SK-N-MC (cell line): Measurements from ENCODE around the gene PLA2G15.

ENCODE experiments used
- DNase-seq: peaks from one replicate; pipeline ENCODE4 v3.0.0-alpha.2; 2011; ENCODE audit warnings: low read depth, low spot score
- H3K27ac ChIP-seq: fragments of 200-600 bp; sonication (generic); 2 replicates; pipeline ENCODE4 v1.5.1; 2016; ENCODE audit warnings: mixed run types
- H3K36me3 ChIP-seq: fragments of 200-600 bp; sonication (generic); 2 replicates; pipeline ENCODE4 v1.6.1; 2017; ENCODE audit warnings: antibody characterized with exemption, low read length, mixed read lengths; ENCODE audit not compliant: insufficient read depth
- H3K4me3 ChIP-seq: fragments of 200-600 bp; sonication (generic); 2 replicates; pipeline ENCODE4 v1.5.1; 2016
- H3K9ac ChIP-seq: fragments of 200-600 bp; sonication (generic); 2 replicates; pipeline ENCODE4 v1.8.0; 2017; ENCODE audit warnings: mixed run types, mixed read lengths; ENCODE audit not compliant: insufficient read length
- H3K9me3 ChIP-seq: fragments of 200-600 bp; sonication (generic); 2 replicates; pipeline ENCODE4 v1.6.1; 2017; ENCODE audit warnings: low read depth, mild to moderate bottlenecking, antibody characterized with exemption, low read length, moderate library complexity, mixed read lengths
- EZH2 ChIP-seq: fragments of 200-600 bp; sonication (generic); IDR thresholded peaks from one replicate; pipeline ENCODE4 v1.6.1; 2017; ENCODE audit warnings: antibody characterized with exemption
- FOXP2 ChIP-seq: optimal IDR thresholded peaks from 2 replicates; pipeline ENCODE3; 2011; ENCODE audit warnings: mild to moderate bottlenecking, moderate library complexity; ENCODE audit not compliant: insufficient read depth; ENCODE audit errors: extremely low read length, control extremely low read depth
- POLR2AphosphoS5 ChIP-seq: IDR thresholded peaks from 2 replicates; pipeline ENCODE4 v1.6.1; 2012; ENCODE audit warnings: mild to moderate bottlenecking, low read depth, low read length, borderline replicate concordance

PLA2G15 gene

GRCh38 chr16:68279726-68280558, 34.8 kb downstream of the PLA2G15 start:
- Histone ChIP-seq H3K36me3 (no peaks in the 10 kb centered on the region; the same call in 1 of the 2 replicates), H3K27ac (no peak overlapping the region), H3K4me3 (no peak overlapping the region), H3K9me3 (no peaks in the 10 kb centered on the region), H3K9ac (no peak overlapping the region)
- TF ChIP-seq FOXP2 (no peak), POLR2AphosphoS5 (no peak), EZH2 (no peak)
- no peak for DNase-seq

GRCh38 chr16:68281368-68282063, 36.3 kb downstream of the PLA2G15 start:
- H3K36me3 ChIP-seq, result no peaks in the 10 kb centered on the region
- no peak for DNase-seq
- H3K27ac ChIP-seq, result no peak overlapping the region
- TF ChIP-seq POLR2AphosphoS5, result no peak
- H3K9ac ChIP-seq, result no peak overlapping the region
- H3K4me3 ChIP-seq, result no peak overlapping the region
- no peaks in the 10 kb centered on the region for H3K9me3 ChIP-seq

- Histone ChIP-seq H3K27ac (no peak overlapping the region), H3K9me3 (no peaks in the 10 kb centered on the region), H3K4me3 (no peak overlapping the region), H3K36me3 (no peaks in the 10 kb centered on the region), H3K9ac (no peak overlapping the region)
- no peak for DNase-seq
- TF ChIP-seq POLR2AphosphoS5, result no peak
- TF ChIP-seq FOXP2, result no peak
Observed at GRCh38 chr16:68282064-68282452, 36.9 kb downstream of the PLA2G15 start.

GRCh38 chr16:68283346-68283745, 38.2 kb downstream of the PLA2G15 start:
- no peaks in the 10 kb centered on the region; the same call in 1 of the 2 replicates for H3K36me3 ChIP-seq
- H3K27ac ChIP-seq, result no peak overlapping the region
- no peaks in the 10 kb centered on the region for H3K9me3 ChIP-seq
- no peak for DNase-seq
- TF ChIP-seq POLR2AphosphoS5, result no peak
- TF ChIP-seq FOXP2, result no peak
- no peak for TF ChIP-seq EZH2
- no peak overlapping the region for H3K9ac ChIP-seq
- no peak overlapping the region for H3K4me3 ChIP-seq

GRCh38 chr16:68283801-68284598, 38.8 kb downstream of the PLA2G15 start:
- Histone ChIP-seq H3K27ac (no peak overlapping the region), H3K9me3 (no peaks in the 10 kb centered on the region), H3K4me3 (no peak overlapping the region), H3K9ac (no peak overlapping the region), H3K36me3 (no peaks in the 10 kb centered on the region; the same call in 1 of the 2 replicates)
- TF ChIP-seq FOXP2 (no peak), EZH2 (no peak), POLR2AphosphoS5 (no peak)
- DNase-seq, result no peak

- no peaks in the 10 kb centered on the region for H3K9me3 ChIP-seq
- no peak overlapping the region for H3K4me3 ChIP-seq
- no peak overlapping the region for H3K27ac ChIP-seq
- no peak for DNase-seq
- no peak overlapping the region for H3K9ac ChIP-seq
- TF ChIP-seq POLR2AphosphoS5, result no peak
- no peak for TF ChIP-seq EZH2
- TF ChIP-seq FOXP2, result no peak
- no peaks in the 10 kb centered on the region; the same call in 1 of the 2 replicates for H3K36me3 ChIP-seq
Observed at GRCh38 chr16:68284847-68285246, 39.7 kb downstream of the PLA2G15 start.

GRCh38 chr16:68285683-68286082, 40.5 kb downstream of the PLA2G15 start:
- no peak for DNase-seq
- H3K9me3 ChIP-seq, result no peaks in the 10 kb centered on the region
- no peak for TF ChIP-seq EZH2
- H3K9ac ChIP-seq, result no peak overlapping the region
- no peak overlapping the region for H3K4me3 ChIP-seq
- no peak overlapping the region for H3K27ac ChIP-seq
- H3K36me3 ChIP-seq, result no peaks in the 10 kb centered on the region; the same call in 1 of the 2 replicates
